Suprapubic skin (tissue), 4 donors: Measurements from ENCODE around the gene KIAA0513. TPM values are rescaled to one million over a fixed set of nuclear protein-coding genes. Genes with fewer than 3 reads are reported as not detected.

Experiments used
- DNase-seq, 2 donors: peaks; one replicate each; pipeline ENCODE4 v3.0.0-alpha.2; 2019; ENCODE audit warnings: low spot score in 2 of 2
- H3K27ac ChIP-seq: fragments of 200-600 bp; sonication (generic); one replicate; pipeline ENCODE4 v1.5.1; 2019
- H3K27me3 ChIP-seq: fragments of 200-600 bp; sonication (generic); one replicate; pipeline ENCODE4 v1.5.1; 2019
- H3K36me3 ChIP-seq: fragments of 200-600 bp; sonication (generic); one replicate; pipeline ENCODE4 v1.5.1; 2019
- H3K4me1 ChIP-seq: fragments of 200-600 bp; sonication (generic); one replicate; pipeline ENCODE4 v1.5.1; 2019
- H3K4me3 ChIP-seq: fragments of 200-600 bp; sonication (generic); one replicate; pipeline ENCODE4 v1.5.1; 2019; ENCODE audit warnings: mild to moderate bottlenecking
- H3K9me3 ChIP-seq: fragments of 200-600 bp; sonication (generic); one replicate; pipeline ENCODE4 v1.5.1; 2019
- CTCF ChIP-seq, 2 donors: fragments of 200-600 bp in 1 of 2; fragments of 450-650 bp in 1 of 2; sonication (generic) in 1 of 2; IDR thresholded peaks; one replicate each; pipeline ENCODE4 v1.5.1; 2016 to 2019; ENCODE audit warnings: antibody characterized with exemption in 2 of 2, mild to moderate bottlenecking in 1 of 2, moderate library complexity in 1 of 2
- EP300 ChIP-seq: sonication (generic); formaldehyde crosslinking; IDR thresholded peaks from one replicate; pipeline ENCODE4 v1.6.1; 2017; ENCODE audit warnings: antibody characterized with exemption
- POLR2A ChIP-seq, 2 donors: fragments of 450-650 bp; IDR thresholded peaks; one replicate each; pipeline ENCODE4 v1.6.1; 2017; ENCODE audit warnings: antibody characterized with exemption in 2 of 2, mild to moderate bottlenecking in 2 of 2, moderate library complexity in 2 of 2
- POLR2AphosphoS5 ChIP-seq, 3 donors: sonication (generic); formaldehyde crosslinking; IDR thresholded peaks; one replicate each; pipeline ENCODE4 v1.6.1; 2017; ENCODE audit warnings: antibody characterized with exemption in 3 of 3
- WGBS: methylation state at CpG from one replicate; pipeline ENCODE4 v1.1.5; 2018; 5-methylcytosine and 5-hydroxymethylcytosine counted together
- total RNA-seq, 4 donors: library from RNA; depleted of rRNA; stranded (reverse); fragments of >200 nt; gene quantifications; one replicate each; pipeline ENCODE4 v1.1.0, GENCODE V29; 2016

Gene KIAA0513
- total RNA-seq, 4 donors from 2014 or later: 23.7 to 32.3 (median 26.6) TPM

DNA sequence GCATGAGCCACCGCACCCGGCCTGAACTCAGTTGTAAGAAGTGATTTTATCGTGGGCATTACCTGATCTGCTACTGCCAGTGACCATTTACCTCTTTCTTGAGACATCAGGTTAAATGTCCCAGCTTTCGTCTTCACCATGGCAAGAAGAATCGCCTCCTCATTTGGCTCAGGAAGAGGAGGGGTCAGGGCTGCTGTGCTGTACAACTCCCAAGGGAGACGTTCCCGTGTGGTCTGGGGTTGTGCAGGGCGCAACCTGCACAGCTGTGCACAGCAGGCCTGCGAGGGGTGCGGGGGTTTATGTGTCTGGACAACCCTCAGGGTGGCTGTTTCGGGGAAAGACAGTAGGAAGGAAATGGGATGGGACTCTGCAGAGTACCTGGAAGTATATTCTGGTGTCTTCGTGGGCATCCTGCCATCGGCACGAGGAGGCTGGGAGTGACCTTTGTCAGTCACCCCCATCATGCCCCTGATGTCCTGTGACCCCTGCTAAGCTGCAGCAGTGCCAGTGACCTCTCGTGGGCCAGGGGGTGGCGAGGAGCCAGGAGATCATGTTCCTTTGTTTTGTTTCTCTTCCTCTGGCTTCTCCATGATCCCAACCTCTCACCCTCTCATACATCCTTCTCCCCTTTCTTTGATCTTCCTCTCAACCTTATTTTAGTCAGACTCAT, 57.4 kb downstream of the KIAA0513 start:
- no peak overlapping the region for H3K27ac ChIP-seq
- no peak overlapping the region for H3K4me3 ChIP-seq
- no peaks in the 10 kb centered on the region for H3K27me3 ChIP-seq
- H3K4me1 ChIP-seq: peaks cover 7% of the 10 kb centered on the region
- peaks cover 33% of the 10 kb centered on the region for H3K36me3 ChIP-seq
- H3K9me3 ChIP-seq: no peaks in the 10 kb centered on the region
- DNase-seq: no peak
- 90% methylated on average over 14 of the region's 16 CpGs for WGBS
- TF ChIP-seq CTCF (IDR thresholded peaks at IDR 0.05) (no peak), EP300 (no peak), POLR2AphosphoS5 (IDR thresholded peaks at IDR 0.05) (no peak), POLR2A (IDR thresholded peaks at IDR 0.05) (no peak)

GRCh38 chr16:85085721-85086120, 58.1 kb downstream of the KIAA0513 start:
- WGBS: 96% methylated on average over 17 of the region's 17 CpGs
- H3K4me3 ChIP-seq: no peak overlapping the region
- no peaks in the 10 kb centered on the region for H3K9me3 ChIP-seq
- peaks cover 32% of the 10 kb centered on the region for H3K36me3 ChIP-seq
- TF ChIP-seq POLR2AphosphoS5 (IDR thresholded peaks at IDR 0.05) (no peak), CTCF (IDR thresholded peaks at IDR 0.05) (no peak), POLR2A (IDR thresholded peaks at IDR 0.05) (no peak), EP300 (no peak)
- DNase-seq: no peak
- peaks cover 7% of the 10 kb centered on the region for H3K4me1 ChIP-seq
- H3K27ac ChIP-seq: no peak overlapping the region
- no peaks in the 10 kb centered on the region for H3K27me3 ChIP-seq

DNA sequence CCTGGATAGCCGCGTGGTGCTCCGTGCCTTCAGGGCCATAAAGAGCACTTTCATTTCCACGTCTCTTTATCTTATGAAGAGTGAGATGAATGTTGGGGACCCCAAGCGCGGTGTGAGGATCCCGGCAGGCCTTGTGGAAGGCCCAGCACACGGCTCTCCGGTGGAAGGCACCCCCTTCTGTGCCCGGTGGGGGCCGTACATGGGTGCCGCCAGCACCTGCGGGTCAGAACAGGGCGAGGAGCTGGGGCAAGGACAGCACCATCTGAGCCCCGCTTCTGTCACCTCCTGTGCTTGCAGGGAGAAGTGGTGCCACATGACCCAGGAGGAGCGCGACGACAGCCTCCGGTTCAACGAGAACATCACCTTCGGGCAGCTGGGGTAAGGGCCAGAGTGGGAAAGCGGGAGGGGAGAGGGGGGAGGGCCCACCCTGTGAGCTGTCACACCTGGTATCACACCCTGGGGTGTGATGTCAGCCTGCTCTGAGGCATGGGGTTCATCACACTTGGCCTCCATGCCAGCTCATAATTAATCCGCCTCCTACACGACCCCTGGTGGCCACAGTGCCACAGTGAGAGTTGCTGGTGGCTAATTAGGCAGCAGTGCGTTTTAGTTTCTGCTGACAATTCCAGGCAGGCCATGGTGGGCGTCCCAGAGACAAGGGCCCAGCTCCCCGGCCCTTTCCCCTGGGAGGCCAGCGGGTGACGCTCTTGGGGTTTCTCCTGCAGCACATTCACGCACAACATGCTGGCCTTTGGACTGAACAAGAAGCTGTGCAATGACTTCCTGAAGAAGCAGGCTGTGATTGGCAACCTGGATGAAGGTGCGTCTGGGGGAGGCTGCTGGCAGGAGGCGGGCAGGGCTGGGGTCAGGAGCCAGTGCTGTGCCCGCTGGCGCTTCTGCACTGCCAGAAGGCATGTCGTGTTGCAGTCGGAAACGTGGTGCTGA, 59.0 kb downstream of the KIAA0513 start:
- Histone ChIP-seq H3K4me3 (no peak overlapping the region), H3K9me3 (no peaks in the 10 kb centered on the region), H3K27me3 (no peaks in the 10 kb centered on the region), H3K4me1 (peaks cover 7% of the 10 kb centered on the region), H3K36me3 (peaks cover 23% of the 10 kb centered on the region), H3K27ac (no peak overlapping the region)
- 64% methylated on average over 23 of the region's 37 CpGs for WGBS
- DNase-seq: peak in 1 of 2 donors; percentile 87
- no peak for TF ChIP-seq POLR2AphosphoS5 (IDR thresholded peaks at IDR 0.05)
- TF ChIP-seq CTCF (IDR thresholded peaks at IDR 0.05): peak; percentile 66 to 75

DNA sequence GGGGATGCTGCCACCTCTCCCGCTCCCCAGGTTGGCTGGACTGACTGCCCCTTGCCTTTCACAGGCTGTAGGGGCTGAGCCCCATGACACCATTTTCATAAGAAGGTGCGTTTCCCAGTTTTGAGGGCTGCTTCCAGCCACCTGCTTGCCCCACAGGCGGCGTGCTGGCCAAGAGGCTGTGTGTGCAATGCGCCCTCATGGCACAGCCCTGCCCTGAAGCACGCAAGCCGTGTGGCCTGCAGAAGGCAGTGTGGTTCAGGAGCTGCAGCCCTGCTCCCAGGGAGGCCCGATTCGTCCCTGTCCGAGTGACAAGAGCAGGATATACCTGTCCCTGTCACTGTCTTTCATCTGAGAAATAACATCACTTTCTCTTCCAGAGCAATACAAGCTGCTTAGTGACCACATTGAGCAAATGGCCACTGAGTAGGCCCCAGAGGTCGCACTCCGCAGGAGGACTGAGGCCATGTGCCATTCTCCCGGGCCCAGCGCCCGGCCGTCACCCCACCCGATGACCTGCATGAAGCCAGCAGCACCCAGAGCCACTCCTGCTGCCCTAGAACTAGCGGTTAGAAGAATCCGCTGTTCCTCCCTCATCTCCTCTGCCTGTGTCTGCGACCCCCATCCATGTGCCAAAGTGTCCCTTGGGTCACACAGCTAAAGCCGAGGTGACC, 60.4 kb downstream of the KIAA0513 start:
- DNase-seq: no peak
- TF ChIP-seq EP300 (no peak), CTCF (IDR thresholded peaks at IDR 0.05) (no peak), POLR2A (IDR thresholded peaks at IDR 0.05) (no peak), POLR2AphosphoS5 (IDR thresholded peaks at IDR 0.05) (no peak)
- 86% methylated on average over 21 of the region's 21 CpGs for WGBS
- H3K27me3 ChIP-seq: no peaks in the 10 kb centered on the region
- peaks cover 3% of the 10 kb centered on the region for H3K4me1 ChIP-seq
- H3K36me3 ChIP-seq: peaks cover 20% of the 10 kb centered on the region
- no peaks in the 10 kb centered on the region for H3K9me3 ChIP-seq
- no peak overlapping the region for H3K27ac ChIP-seq
- no peak overlapping the region for H3K4me3 ChIP-seq
